Measurements from ENCODE around the gene PRKN. TPM values are rescaled to one million over a fixed set of nuclear protein-coding genes. Genes with fewer than 3 reads are reported as not detected.

PRKN gene
- total RNA-seq, 1 experiment from 2014 or later = 2.0 TPM

- Mint-ChIP-seq H3K4me3 (no peak overlapping the region), H3K27ac (no peak overlapping the region), H3K36me3 (ENCODE audit: insufficient read depth in 1 of 3, low read depth in 3 of 3) (no peaks in the 10 kb centered on the region), H3K27me3 (ENCODE audit: low read depth) (peaks cover 20% of the 10 kb centered on the region), H3K4me1 (peaks cover 10 to 16% of the 10 kb centered on the region in 2 experiments), H3K9me3 (no peaks in the 10 kb centered on the region)
- Histone ChIP-seq H3K56ac (ENCODE audit: insufficient read length, low read depth, low read length) (no peak overlapping the region), H3K18ac (ENCODE audit: insufficient read length, low read depth, low read length) (no peak overlapping the region), H4K8ac (replicated peaks; ENCODE audit: insufficient read length, low read depth, low read length) (no peak overlapping the region), H2BK15ac (ENCODE audit: low read depth, low read length) (no peak overlapping the region), H4K20me1 (ENCODE audit: control insufficient read depth, insufficient read depth, insufficient read length) (no peaks in the 10 kb centered on the region), H3K27ac (ENCODE audit: insufficient read length, low read depth, low read length) (no peak overlapping the region), H2BK5ac (ENCODE audit: insufficient read length, low read length) (no peak overlapping the region), H3K23me2 (ENCODE audit: insufficient read length, low read depth, low read length, poor library complexity, severe bottlenecking) (no peaks in the 10 kb centered on the region), H2BK20ac (ENCODE audit: low read depth, low read length, poor library complexity, severe bottlenecking) (no peak overlapping the region), H3K9me3 (ENCODE audit: control insufficient read depth, low read depth, low read length) (no peaks in the 10 kb centered on the region), H2BK120ac (ENCODE audit: low read depth, low read length, poor library complexity, severe bottlenecking) (no peak overlapping the region), H3T11ph (ENCODE audit: low read length) (no peak overlapping the region), H3K79me2 (ENCODE audit: insufficient read depth, low read length) (no peaks in the 10 kb centered on the region), H4K5ac (ENCODE audit: insufficient read length, low read depth, low read length) (no peak overlapping the region), H2AFZ (ENCODE audit: low read length) (no peak overlapping the region), H4K91ac (ENCODE audit: insufficient read length, low read depth, low read length) (no peak overlapping the region), H3K4ac (ENCODE audit: low read depth, low read length) (no peak overlapping the region), H2AK5ac (ENCODE audit: insufficient read length, low read length) (no peak overlapping the region), H3K79me1 (ENCODE audit: insufficient read depth, low read depth, low read length, poor library complexity, severe bottlenecking) (no peaks in the 10 kb centered on the region), H3K27me3 (ENCODE audit: insufficient read depth, low read length) (no peaks in the 10 kb centered on the region; the same call in 1 of the 2 replicates), H3K14ac (ENCODE audit: insufficient read depth, low read length) (peak overlapping the region; percentile 15; the same call in 1 of the 2 replicates), H3K23ac (ENCODE audit: insufficient read length, low read depth, low read length) (no peak overlapping the region), H2BK12ac (ENCODE audit: insufficient read length, low read depth, low read length) (no peak overlapping the region), H3K4me1 (ENCODE audit: insufficient read depth, low read length) (no peaks in the 10 kb centered on the region), H3K9ac (ENCODE audit: extremely low read depth, insufficient read length, low read length) (no peak overlapping the region), H3K4me2 (ENCODE audit: insufficient read depth, insufficient read length, low read length) (no peak overlapping the region)
- TF ChIP-seq CTCF (conservative IDR thresholded peaks at IDR 0.05) = no peak
- no peak for DNase-seq
- no CpG with 5 or more reads among the region's 3 CpGs for WGBS (ENCODE audit: extremely low coverage, insufficient read length, low lambda C conversion rate)
These were observed 1278.0 kb downstream of the PRKN start for GRCh38 chr6:161449521-161449920.
